GM18951 (cell line): ENCODE data around the gene PIEZO2.
"Not testable (repeated sequence)": the region's sequence is repeated elsewhere in the genome, so short reads cannot be mapped to it uniquely, and the experiment has no call there.

Experiments
- POLR2A ChIP-seq: IDR thresholded peaks from 4 replicates; pipeline ENCODE4 v1.6.1; 2011; ENCODE audit warnings: mild to moderate bottlenecking; ENCODE audit not compliant: insufficient read length, insufficient read depth; ENCODE audit errors: extremely low read depth
- in situ Hi-C: fragments of 300-500 bp; cut with MboI; formaldehyde crosslinking; loops from one replicate; pipeline ENCODE4 v1.12.0; 2022; ENCODE audit warnings: low sequenced_read_pairs, mixed read lengths, inconsistent platforms; ENCODE audit not compliant: unreplicated experiment

Gene PIEZO2

DNA sequence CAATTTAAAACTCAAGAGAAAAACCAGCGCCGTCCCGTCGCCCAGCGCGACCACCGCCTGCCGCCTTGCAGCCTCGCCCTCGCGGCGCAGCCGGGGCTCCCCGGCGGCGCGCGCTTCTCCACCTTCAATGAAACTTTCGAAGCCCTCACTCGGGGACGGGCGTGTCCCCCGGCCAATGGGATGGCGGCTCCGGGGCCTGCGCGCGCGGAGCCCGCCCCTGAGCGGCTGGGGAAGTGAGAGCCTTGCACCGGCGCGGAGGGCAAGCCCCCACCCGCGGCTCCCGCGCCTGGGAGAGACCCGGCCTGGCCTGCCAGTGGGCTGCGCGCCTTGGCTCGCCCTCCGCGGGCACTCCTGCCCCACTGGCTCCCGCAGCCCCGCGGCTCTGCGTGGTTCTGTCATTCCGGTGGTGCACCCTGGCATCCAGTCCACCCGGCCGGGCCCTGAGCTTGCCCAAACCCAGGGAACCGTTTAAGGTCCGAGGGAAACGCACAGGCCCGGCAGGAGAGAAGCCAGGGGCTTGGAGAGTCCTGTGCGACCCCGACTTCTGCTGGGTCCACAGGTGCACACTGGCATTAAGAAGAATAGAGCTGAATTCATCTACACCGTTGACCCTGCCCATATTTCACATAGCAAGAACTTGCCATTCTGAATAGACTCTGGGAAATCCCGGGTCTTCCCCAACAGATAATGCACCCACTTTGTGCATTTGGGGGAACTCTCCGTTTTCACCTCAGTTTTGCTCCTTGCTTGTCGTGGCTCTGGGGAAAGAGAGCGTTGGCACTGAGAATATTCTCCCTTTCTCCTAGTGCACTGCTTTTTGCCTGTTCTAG is at the start of gene PIEZO2:
TSS of gene PIEZO2 (minus strand) at position 129 of the 830 bp plus-strand sequence. CDS start 981 bp downstream, outside the sequence.
- TF ChIP-seq POLR2A = peak; percentile 19
- in situ Hi-C loops = loop anchor here (25.0 kb wide), 1 partner anchor 312 kb away; no protein-coding TSS in a partner anchor

DNA sequence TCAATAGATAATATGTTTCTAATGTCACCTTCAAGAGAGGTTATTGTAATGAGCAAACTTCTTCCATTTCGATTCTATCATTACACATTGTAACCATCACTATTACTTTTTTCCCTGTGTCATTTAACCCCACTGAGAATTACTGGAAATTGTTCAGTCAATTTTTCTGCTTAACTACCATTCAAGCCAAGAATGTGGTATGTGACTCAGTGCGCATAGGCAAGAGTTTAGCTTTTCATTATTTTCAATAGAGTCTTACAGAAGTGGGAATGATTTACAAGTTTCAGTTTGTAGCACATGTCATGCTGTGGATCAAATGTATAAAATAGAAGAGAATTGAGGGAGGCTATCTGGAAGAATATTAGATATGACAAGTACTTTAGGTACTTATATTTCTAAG is 34.3 kb upstream of the PIEZO2 start:
- no peak for TF ChIP-seq POLR2A
- in situ Hi-C loops = no loop called here

DNA sequence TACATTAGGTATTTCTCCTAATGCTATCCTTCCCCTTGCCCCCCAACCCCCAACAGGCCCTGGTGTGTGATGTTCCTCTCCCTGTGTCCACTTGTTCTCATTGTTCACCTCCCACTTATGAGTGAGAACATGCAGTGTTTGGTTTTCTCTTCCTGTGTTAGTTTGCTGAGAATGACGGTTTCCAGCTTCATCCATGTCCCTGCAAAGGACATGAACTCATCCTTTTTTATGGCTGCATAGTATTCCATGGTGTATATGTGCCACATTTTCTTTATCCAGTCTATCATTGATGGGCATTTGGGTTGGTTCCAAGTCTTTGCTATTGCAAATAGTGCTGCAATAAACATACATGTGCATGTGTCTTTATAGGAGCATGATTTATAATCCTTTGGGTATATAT is 32.3 kb upstream of the PIEZO2 start:
- in situ Hi-C loops = not testable (repeated sequence)

DNA sequence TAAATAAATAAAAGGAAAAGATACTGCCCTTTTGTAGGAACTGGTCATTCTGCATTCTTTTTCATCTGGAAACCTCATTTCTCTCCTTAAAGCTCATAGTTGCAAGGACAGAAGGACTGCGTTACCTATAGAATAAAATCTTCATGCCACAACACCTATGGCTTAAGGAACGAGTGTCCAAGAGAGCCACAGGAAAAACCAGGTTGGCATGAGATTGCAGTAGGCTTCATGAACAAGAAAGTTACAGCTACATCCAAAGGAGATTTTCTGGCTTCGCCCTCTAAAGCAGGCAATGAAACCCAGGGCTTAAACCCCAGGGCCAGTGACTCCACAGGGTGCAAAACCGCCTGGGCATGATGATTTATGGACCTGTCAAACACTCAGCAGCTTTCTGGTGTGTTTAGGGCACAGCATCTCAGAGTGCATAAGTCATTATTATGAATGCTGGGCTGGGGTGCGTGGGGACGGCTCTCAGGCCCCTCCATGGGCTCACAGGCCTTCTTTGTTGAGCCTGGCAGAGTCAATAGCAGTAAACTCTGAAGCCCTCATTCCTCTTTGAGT is 30.7 kb upstream of the PIEZO2 start:
- no peak for TF ChIP-seq POLR2A
- in situ Hi-C loops = no loop called here

DNA sequence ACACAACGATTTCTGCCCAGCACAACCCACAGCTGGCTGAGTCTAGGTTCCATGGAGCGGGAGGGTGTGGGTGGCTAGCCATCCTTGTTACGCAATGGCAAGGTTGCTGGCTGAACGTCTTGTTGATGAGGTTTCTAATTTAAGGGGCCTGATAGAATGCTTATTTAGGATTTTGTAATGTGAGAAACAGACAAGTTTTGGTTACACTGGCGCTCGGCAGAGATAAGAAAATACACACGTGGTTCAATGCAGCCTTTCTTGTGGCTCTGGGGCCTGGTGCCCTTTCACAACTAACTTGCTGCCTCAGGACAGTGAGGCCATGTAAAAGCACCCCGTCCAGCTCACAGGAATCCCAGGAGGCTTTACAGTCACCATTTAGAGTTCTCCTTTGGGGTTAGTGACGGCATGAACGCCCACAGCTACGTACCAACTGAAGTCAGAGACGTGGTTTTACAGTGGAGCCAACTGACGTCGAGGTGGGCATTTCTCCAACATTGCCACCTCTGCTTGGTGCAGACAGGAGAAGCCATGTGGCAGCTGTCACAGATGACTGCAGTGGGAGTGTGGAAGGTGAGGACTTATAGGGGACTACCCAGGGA is 29.7 kb upstream of the PIEZO2 start:
- in situ Hi-C loops = no loop called here
- no peak for TF ChIP-seq POLR2A

DNA sequence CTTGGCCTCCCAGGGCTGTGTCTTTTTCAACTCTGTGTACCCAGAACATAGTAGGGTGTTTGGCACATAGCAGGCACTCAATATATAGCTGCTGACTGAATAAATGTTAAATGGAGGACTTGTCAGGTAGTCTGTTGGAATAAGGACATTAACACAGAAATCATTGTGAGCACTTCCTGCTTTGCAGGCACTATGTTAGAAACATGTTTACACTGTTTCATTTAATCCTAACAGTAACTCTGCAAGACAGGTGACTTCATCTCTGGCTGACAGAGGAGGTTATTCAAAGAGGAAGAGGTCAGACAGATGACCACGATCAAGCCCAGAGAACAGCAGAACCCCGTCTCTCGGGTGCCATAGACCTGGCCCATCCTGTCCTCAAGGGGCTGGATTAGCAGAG is 28.0 kb upstream of the PIEZO2 start:
- in situ Hi-C loops = no loop called here
- no peak for TF ChIP-seq POLR2A

DNA sequence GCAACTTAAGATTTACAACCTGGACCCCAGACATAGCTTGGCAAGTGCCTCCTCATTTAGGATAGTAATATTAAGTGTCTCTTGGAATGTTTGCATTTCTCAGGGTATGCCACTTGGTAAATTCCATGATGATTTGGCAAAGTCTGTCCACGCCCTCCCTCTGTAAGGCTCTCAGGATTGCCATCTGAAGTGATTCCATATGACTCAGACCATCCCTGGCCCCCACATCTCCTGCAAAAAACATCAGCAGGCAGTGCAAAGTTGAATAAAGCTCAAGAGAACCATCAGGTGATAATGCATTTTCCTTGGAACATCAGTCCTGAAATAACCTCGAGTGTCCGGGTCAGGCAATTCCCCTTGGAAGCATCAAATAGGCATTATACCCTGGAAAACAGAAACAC is 27.1 kb upstream of the PIEZO2 start:
- in situ Hi-C loops = no loop called here
- TF ChIP-seq POLR2A = no peak

DNA sequence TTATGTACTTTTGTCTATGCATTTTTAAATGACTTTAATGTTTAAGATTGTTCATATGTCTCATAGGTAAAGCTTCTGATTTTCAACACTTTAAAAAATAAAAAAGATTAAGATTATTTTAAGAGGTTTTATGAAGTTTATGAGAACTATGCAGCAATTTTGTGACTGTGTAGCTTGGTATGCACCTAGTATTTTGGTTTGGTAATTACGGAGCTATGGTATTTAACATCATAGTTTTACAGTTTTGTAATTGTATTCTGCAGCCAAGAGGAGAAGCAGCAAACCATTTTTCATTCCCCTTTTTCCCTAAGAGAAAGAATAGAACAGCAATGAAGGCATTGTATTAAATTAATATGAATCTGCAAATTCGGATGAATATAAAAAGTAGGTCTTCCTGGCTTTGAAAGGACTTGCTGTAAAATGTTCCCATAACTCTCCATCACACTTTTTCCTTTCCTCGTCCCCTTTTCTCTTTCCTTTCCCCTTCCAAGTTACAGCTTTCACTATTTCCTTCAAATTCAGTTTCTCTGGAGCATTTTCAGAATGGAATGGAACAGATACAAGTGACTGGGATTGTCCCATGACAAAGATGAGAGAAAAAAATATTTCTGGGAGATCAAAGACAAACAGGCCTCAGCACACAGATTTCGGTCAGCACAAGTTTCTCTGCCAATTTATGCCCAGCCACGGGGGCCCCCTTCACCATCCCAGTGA is 26.1 kb upstream of the PIEZO2 start:
- in situ Hi-C loops = no loop called here
- TF ChIP-seq POLR2A = no peak

DNA sequence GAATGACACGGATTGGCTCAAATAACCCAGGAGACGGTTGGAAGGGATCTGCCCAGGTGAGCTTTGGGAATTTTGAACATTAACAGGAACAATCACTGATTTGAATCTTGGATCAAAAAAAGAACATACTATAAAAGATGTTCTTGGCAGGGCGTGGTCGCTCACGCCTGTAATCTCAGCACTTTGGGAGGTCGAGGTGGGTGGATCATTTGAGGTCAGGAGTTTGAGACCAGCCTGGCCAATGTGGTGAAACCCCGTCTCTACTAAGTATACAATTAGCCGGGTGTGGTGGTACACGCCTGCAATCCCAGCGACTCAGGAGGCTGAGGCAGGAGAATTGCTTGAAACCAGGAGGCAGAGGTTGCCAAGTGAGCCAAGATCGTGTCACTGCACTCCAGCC is 24.8 kb upstream of the PIEZO2 start:
- in situ Hi-C loops = not testable (repeated sequence)

DNA sequence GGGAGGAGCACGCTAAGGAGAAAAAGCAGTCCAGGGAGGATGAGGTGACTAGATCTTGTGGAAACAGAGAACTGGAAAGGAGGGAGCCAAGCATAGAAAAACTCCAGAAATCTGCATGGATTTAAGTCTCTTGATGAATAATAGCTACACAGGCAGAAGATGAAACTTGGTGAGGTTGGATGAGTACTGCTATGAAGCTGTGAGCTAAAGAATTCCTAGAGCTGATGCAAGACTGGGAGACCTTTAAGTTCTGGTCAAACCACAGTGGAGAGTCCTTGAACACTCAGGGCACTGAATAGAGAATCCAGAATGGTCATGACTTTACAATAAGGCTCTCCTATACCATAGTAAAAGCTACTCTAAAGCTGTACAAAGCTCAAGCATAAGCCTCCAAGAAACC is 18.4 kb upstream of the PIEZO2 start:
- no peak for TF ChIP-seq POLR2A
- in situ Hi-C loops = no loop called here

DNA sequence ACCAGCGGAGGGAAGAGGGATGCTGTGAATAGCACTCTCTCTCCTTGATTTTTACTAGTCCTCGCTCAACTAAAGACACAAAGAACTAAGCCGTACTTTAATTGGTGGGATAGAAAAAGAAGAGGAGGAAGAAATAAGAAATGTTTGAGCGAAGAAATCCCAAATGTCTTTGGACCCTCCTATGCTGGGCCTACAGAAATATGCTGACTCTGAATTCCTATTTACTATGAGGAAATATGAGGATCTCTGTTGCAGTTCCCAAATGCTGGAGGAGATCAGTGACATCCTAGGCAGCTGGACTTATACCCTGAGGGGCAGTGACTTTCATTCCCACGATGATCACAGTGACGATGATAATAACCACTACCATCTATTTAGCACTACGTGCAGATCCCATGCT is 16.6 kb upstream of the PIEZO2 start:
- TF ChIP-seq POLR2A = no peak
- in situ Hi-C loops = no loop called here

DNA sequence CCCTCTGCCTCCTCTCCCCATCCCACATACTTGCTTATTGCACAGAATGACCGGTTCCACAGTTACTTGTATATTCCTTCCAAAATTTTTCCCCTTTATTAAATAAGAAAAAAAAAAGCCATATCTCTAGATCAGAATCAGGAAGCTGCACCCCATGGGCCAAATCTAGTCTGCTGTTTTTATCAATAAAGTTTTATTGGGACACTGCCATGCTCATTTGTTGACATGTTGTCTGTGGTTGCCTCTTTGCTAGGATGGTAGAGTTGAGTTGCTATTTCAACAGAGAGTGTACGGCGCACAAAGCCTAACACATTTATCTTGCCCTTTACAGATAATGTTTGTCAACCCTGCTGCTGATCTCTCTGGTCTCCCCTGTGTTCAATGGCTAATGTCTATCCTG is 15.8 kb upstream of the PIEZO2 start:
- TF ChIP-seq POLR2A = no peak
- in situ Hi-C loops = no loop called here

DNA sequence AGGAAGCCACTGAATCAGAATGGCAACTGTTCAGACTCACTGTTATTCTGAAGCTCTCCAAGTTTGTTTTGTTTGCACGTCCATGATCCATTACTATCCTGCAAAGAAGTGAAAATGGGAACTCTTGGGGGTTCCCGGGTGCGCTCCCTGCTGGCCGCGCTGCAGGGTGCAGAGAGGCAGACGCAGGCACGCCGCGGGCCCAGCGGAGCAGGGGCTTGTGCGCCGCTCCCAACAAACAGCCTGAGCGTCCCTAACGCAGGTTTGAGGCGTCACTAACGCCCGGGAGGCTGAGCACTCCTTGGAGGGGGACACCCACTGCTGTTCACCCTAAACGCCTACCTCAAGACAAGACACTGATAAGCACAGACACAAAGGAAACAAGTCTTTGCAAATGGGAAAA is 14.3 kb upstream of the PIEZO2 start:
- TF ChIP-seq POLR2A = no peak
- in situ Hi-C loops = no loop called here
